ENCODE data around the gene CACNG5. TPM values are rescaled to one million over a fixed set of nuclear protein-coding genes. Genes with fewer than 3 reads are reported as not detected.

The CACNG5 gene
- total RNA-seq, 2 donors from 2014 or later, result not detected

- no peak for DNase-seq (ENCODE audit: low spot score)
- H3K36me3 ChIP-seq, result no peaks in the 10 kb centered on the region
- peaks cover 0 to 10% of the 10 kb centered on the region in 2 donors for H3K27me3 ChIP-seq
- TF ChIP-seq CTCF (IDR thresholded peaks at IDR 0.05), result no peak
- no peaks in the 10 kb centered on the region for H3K9me3 ChIP-seq
- H3K4me3 ChIP-seq, result no peak overlapping the region
- no peaks in the 10 kb centered on the region for H3K4me1 ChIP-seq
- H3K27ac ChIP-seq, result no peak overlapping the region
Measured at GRCh38 chr17:66837226-66837625, 2.3 kb downstream of the CACNG5 start.

GRCh38 chr17:66837885-66838665 is 3.2 kb downstream of the CACNG5 start:
- no peak for TF ChIP-seq CTCF (IDR thresholded peaks at IDR 0.05)
- no peak for DNase-seq (ENCODE audit: low spot score)
- no peaks in the 10 kb centered on the region for H3K9me3 ChIP-seq
- peaks cover 0 to 10% of the 10 kb centered on the region in 2 donors for H3K27me3 ChIP-seq
- H3K4me1 ChIP-seq, result no peaks in the 10 kb centered on the region
- no peak overlapping the region for H3K4me3 ChIP-seq
- no peak overlapping the region for H3K27ac ChIP-seq
- no peaks in the 10 kb centered on the region for H3K36me3 ChIP-seq

- Histone ChIP-seq H3K27me3 (peaks cover 0 to 6% of the 10 kb centered on the region in 2 donors), H3K9me3 (no peaks in the 10 kb centered on the region), H3K36me3 (no peaks in the 10 kb centered on the region), H3K4me1 (no peaks in the 10 kb centered on the region), H3K27ac (no peak overlapping the region), H3K4me3 (no peak overlapping the region)
- no peak for TF ChIP-seq CTCF (IDR thresholded peaks at IDR 0.05)
- no peak for DNase-seq (ENCODE audit: low spot score)
Measured at GRCh38 chr17:66839616-66840015, 4.7 kb downstream of the CACNG5 start.

GRCh38 chr17:66840061-66840460 is 5.1 kb downstream of the CACNG5 start:
- Histone ChIP-seq H3K27me3 (peaks cover 0 to 2% of the 10 kb centered on the region in 2 donors), H3K36me3 (no peaks in the 10 kb centered on the region), H3K4me3 (no peak overlapping the region), H3K27ac (no peak overlapping the region), H3K4me1 (no peaks in the 10 kb centered on the region), H3K9me3 (no peaks in the 10 kb centered on the region)
- no peak for TF ChIP-seq CTCF (IDR thresholded peaks at IDR 0.05)
- DNase-seq (ENCODE audit: low spot score), result no peak

GRCh38 chr17:66841328-66841727 is 6.4 kb downstream of the CACNG5 start:
- Histone ChIP-seq H3K36me3 (no peaks in the 10 kb centered on the region), H3K9me3 (no peaks in the 10 kb centered on the region), H3K27me3 (no peaks in the 10 kb centered on the region), H3K4me1 (no peaks in the 10 kb centered on the region), H3K4me3 (no peak overlapping the region), H3K27ac (no peak overlapping the region)
- DNase-seq (ENCODE audit: low spot score), result no peak
- TF ChIP-seq CTCF (IDR thresholded peaks at IDR 0.05), result no peak

GRCh38 chr17:66841744-66842143 is 6.8 kb downstream of the CACNG5 start:
- Histone ChIP-seq H3K27ac (no peak overlapping the region), H3K9me3 (no peaks in the 10 kb centered on the region), H3K36me3 (no peaks in the 10 kb centered on the region), H3K27me3 (no peaks in the 10 kb centered on the region), H3K4me3 (no peak overlapping the region), H3K4me1 (no peaks in the 10 kb centered on the region)
- DNase-seq (ENCODE audit: low spot score), result no peak
- no peak for TF ChIP-seq CTCF (IDR thresholded peaks at IDR 0.05)

All from right atrium auricular region (tissue), 2 donors.